ENCODE data around the gene KPNB1.

- TF ChIP-seq CTCF (IDR thresholded peaks at IDR 0.05) (no peak), POLR2A (IDR thresholded peaks at IDR 0.05) (no peak)
These were observed 19.1 kb upstream of the KPNB1 start for GRCh38 chr17:47630614-47631013.

All from thyroid gland (tissue), 4 donors.